Liver (tissue), 2 donors: ENCODE data around the gene KRTAP4-16.

Experiments
- EGR1 ChIP-seq, 2 donors: IDR thresholded peaks; 2 replicates each; pipeline ENCODE4 v1.6.1; 2016 to 2018; ENCODE audit warnings: antibody characterized with exemption in 2 of 2, low read depth in 2 of 2
- TAF1 ChIP-seq: conservative IDR thresholded peaks from 2 replicates; pipeline ENCODE4 v1.6.1; 2016; ENCODE audit warnings: antibody characterized with exemption, mild to moderate bottlenecking
- YY1 ChIP-seq: IDR thresholded peaks from 2 replicates; pipeline ENCODE4 v1.6.1; 2016; ENCODE audit warnings: antibody characterized with exemption, mild to moderate bottlenecking
- TF ChIP-seq, protein P1 (sequence below): IDR thresholded peaks from 2 replicates; pipeline ENCODE4 v1.6.1; 2016; ENCODE audit warnings: antibody characterized with exemption, mild to moderate bottlenecking
- donor health status: healthy.

DNA sequence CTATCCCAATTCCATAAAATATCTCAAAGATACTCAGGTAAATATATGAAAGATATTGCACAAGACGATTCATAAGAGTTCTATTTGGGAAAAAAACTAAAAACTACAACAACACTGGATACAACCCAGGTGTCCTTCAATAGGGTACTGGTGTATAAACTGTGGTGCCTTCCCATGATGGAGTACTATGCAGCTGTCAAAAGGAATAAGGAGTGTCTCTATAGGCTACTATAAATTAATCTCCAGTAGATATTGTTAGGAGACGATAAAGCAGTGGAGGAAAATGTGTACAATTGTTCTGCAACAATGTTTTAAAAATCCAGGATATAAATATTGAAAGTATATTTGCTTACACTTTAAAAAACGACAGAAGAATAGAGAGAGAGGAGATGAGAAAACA is 24.4 kb upstream of the KRTAP4-16 start:
- no peak for TF ChIP-seq EGR1 (IDR thresholded peaks at IDR 0.05; ENCODE audit: low read depth in 2 of 2)
- TF ChIP-seq, protein P1, sequence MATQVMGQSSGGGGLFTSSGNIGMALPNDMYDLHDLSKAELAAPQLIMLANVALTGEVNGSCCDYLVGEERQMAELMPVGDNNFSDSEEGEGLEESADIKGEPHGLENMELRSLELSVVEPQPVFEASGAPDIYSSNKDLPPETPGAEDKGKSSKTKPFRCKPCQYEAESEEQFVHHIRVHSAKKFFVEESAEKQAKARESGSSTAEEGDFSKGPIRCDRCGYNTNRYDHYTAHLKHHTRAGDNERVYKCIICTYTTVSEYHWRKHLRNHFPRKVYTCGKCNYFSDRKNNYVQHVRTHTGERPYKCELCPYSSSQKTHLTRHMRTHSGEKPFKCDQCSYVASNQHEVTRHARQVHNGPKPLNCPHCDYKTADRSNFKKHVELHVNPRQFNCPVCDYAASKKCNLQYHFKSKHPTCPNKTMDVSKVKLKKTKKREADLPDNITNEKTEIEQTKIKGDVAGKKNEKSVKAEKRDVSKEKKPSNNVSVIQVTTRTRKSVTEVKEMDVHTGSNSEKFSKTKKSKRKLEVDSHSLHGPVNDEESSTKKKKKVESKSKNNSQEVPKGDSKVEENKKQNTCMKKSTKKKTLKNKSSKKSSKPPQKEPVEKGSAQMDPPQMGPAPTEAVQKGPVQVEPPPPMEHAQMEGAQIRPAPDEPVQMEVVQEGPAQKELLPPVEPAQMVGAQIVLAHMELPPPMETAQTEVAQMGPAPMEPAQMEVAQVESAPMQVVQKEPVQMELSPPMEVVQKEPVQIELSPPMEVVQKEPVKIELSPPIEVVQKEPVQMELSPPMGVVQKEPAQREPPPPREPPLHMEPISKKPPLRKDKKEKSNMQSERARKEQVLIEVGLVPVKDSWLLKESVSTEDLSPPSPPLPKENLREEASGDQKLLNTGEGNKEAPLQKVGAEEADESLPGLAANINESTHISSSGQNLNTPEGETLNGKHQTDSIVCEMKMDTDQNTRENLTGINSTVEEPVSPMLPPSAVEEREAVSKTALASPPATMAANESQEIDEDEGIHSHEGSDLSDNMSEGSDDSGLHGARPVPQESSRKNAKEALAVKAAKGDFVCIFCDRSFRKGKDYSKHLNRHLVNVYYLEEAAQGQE, result no peak
- no peak for TF ChIP-seq TAF1
- TF ChIP-seq YY1, result no peak
